DOHH2 (cell line): ENCODE data around the gene PPFIBP1.
A peak's percentile ranks its signal among the peaks of the same experiment; 100 is the strongest.

Experiments used
- H3F3A ChIP-seq: fragments of 200-600 bp; sonication (generic), shearing (Covaris generic); 2 replicates; pipeline ENCODE4 v1.6.0; 2016; ENCODE audit warnings: antibody characterized with exemption, mild to moderate bottlenecking; ENCODE audit not compliant: control insufficient read depth, insufficient read depth
- H3K27ac ChIP-seq: fragments of 200-600 bp; sonication (generic); 2 replicates; pipeline ENCODE4 v1.5.1; 2014; ENCODE audit warnings: low read depth, mild to moderate bottlenecking, low read length, moderate library complexity
- H3K27me3 ChIP-seq: fragments of 200-600 bp; sonication (generic); 2 replicates; pipeline ENCODE4 v1.6.1; 2014; ENCODE audit warnings: mild to moderate bottlenecking, low read length, mixed read lengths; ENCODE audit not compliant: control insufficient read depth
- H3K36me3 ChIP-seq: fragments of 200-600 bp; sonication (generic); 2 replicates; pipeline ENCODE4 v1.6.1; 2014; ENCODE audit warnings: mild to moderate bottlenecking, low read length, moderate library complexity, mixed read lengths; ENCODE audit not compliant: control insufficient read depth
- H3K4me1 ChIP-seq: fragments of 200-600 bp; sonication (generic); 2 replicates; pipeline ENCODE4 v1.6.1; 2014; ENCODE audit warnings: mild to moderate bottlenecking, low read length, mixed read lengths; ENCODE audit not compliant: control insufficient read depth
- H3K4me2 ChIP-seq: fragments of 200-600 bp; sonication (generic); 2 replicates; pipeline ENCODE4 v1.6.0; 2014; ENCODE audit warnings: mild to moderate bottlenecking, low read length, moderate library complexity
- H3K4me3 ChIP-seq: fragments of 200-600 bp; sonication (generic); 2 replicates; pipeline ENCODE4 v1.5.1; 2014; ENCODE audit warnings: mild to moderate bottlenecking, low read length, mixed read lengths
- H3K79me2 ChIP-seq: fragments of 200-600 bp; sonication (generic); 2 replicates; pipeline ENCODE4 v1.6.1; 2014; ENCODE audit warnings: mild to moderate bottlenecking, low read length, mixed read lengths; ENCODE audit not compliant: control insufficient read depth
- H3K9me2 ChIP-seq: fragments of 200-600 bp; sonication (generic); replicated peaks from 2 replicates; pipeline ENCODE4 v1.6.1; 2014; ENCODE audit warnings: mild to moderate bottlenecking, low read length, mixed read lengths; ENCODE audit not compliant: control insufficient read depth
- H3K9me3 ChIP-seq: fragments of 200-600 bp; sonication (generic); 2 replicates; pipeline ENCODE4 v1.6.1; 2014; ENCODE audit warnings: antibody characterized with exemption, low read length, mixed read lengths; ENCODE audit not compliant: control insufficient read depth, insufficient read depth
- H4K20me1 ChIP-seq: fragments of 200-600 bp; sonication (generic); 2 replicates; pipeline ENCODE4 v1.6.0; 2014; ENCODE audit warnings: low read depth, mild to moderate bottlenecking, antibody characterized with exemption, low read length, moderate library complexity; ENCODE audit not compliant: control insufficient read depth, insufficient read depth
- CTCF ChIP-seq: fragments of 200-600 bp; sonication (generic); IDR thresholded peaks from one replicate; pipeline ENCODE4 v1.5.1; 2014; ENCODE audit warnings: antibody characterized with exemption, mild to moderate bottlenecking, low read depth, low read length; ENCODE audit not compliant: poor library complexity, severe bottlenecking
- EZH2phosphoT487 ChIP-seq: fragments of 200-600 bp; sonication (generic); IDR thresholded peaks from 2 replicates; pipeline ENCODE4 v1.6.1; 2017; ENCODE audit warnings: borderline replicate concordance, mild to moderate bottlenecking, antibody characterized with exemption, low read length, moderate library complexity, mixed read lengths

PPFIBP1 gene

GRCh38 chr12:27523642-27524493 is at the start of gene PPFIBP1:
Gene PPFIBP1, plus strand, starts transcription at chr12:27524206. Its CDS starts 109,191 bp downstream, at chr12:27633397.
- no peaks in the 10 kb centered on the region for H3K9me2 ChIP-seq
- H3K4me3 ChIP-seq = peak within 1 kb of the TSS; percentile 99
- H4K20me1 ChIP-seq = no peaks in the 10 kb centered on the region
- H3K79me2 ChIP-seq = no peaks in the 10 kb centered on the region
- peaks cover 14% of the 10 kb centered on the region for H3K27me3 ChIP-seq
- H3K4me2 ChIP-seq = peak within 1 kb of the TSS; percentile 81
- H3K27ac ChIP-seq = no peak within 1 kb of the TSS
- H3K4me1 ChIP-seq = peaks cover 17% of the 10 kb centered on the region
- no peaks in the 10 kb centered on the region for H3K9me3 ChIP-seq
- TF ChIP-seq CTCF (no peak), EZH2phosphoT487 (no peak)
- H3K36me3 ChIP-seq = no peaks in the 10 kb centered on the region
- H3F3A ChIP-seq = no peaks in the 10 kb centered on the region

GRCh38 chr12:27474344-27474743 is 49.7 kb upstream of the PPFIBP1 start:
- no peaks in the 10 kb centered on the region for H3K36me3 ChIP-seq
- no peaks in the 10 kb centered on the region for H3K9me2 ChIP-seq
- no peak for TF ChIP-seq EZH2phosphoT487
- TF ChIP-seq CTCF = no peak
- H3K4me3 ChIP-seq = no peak overlapping the region
- no peaks in the 10 kb centered on the region for H3K27me3 ChIP-seq
- no peak overlapping the region for H3K4me2 ChIP-seq
- no peaks in the 10 kb centered on the region for H4K20me1 ChIP-seq
- H3K4me1 ChIP-seq = no peaks in the 10 kb centered on the region
- peaks cover 11% of the 10 kb centered on the region; the same call in 1 of the 2 replicates for H3K9me3 ChIP-seq
- H3F3A ChIP-seq = no peaks in the 10 kb centered on the region
- no peaks in the 10 kb centered on the region for H3K79me2 ChIP-seq
- H3K27ac ChIP-seq = no peak overlapping the region

- H3K27me3 ChIP-seq = no peaks in the 10 kb centered on the region
- H3K79me2 ChIP-seq = no peaks in the 10 kb centered on the region
- H3K4me1 ChIP-seq = no peaks in the 10 kb centered on the region
- H3F3A ChIP-seq = no peaks in the 10 kb centered on the region
- no peak overlapping the region for H3K4me3 ChIP-seq
- H3K36me3 ChIP-seq = no peaks in the 10 kb centered on the region
- TF ChIP-seq EZH2phosphoT487 (no peak), CTCF (no peak)
- H3K4me2 ChIP-seq = no peak overlapping the region
- no peaks in the 10 kb centered on the region for H4K20me1 ChIP-seq
- H3K9me3 ChIP-seq = peaks cover 11% of the 10 kb centered on the region; the same call in 1 of the 2 replicates
- no peaks in the 10 kb centered on the region for H3K9me2 ChIP-seq
- H3K27ac ChIP-seq = no peak overlapping the region
These were observed 47.0 kb upstream of the PPFIBP1 start for GRCh38 chr12:27477049-27477448.
